NCI-H2171 (cell line): ENCODE data around the gene PRPF18.
"Not testable (repeated sequence)": the region's sequence is repeated elsewhere in the genome, so short reads cannot be mapped to it uniquely, and the experiment has no call there.

Experiments
- DNase-seq: peaks from one replicate; lab custom pipeline; 2025; lab: John Stamatoyannopoulos, UW

Gene PRPF18, protein sequence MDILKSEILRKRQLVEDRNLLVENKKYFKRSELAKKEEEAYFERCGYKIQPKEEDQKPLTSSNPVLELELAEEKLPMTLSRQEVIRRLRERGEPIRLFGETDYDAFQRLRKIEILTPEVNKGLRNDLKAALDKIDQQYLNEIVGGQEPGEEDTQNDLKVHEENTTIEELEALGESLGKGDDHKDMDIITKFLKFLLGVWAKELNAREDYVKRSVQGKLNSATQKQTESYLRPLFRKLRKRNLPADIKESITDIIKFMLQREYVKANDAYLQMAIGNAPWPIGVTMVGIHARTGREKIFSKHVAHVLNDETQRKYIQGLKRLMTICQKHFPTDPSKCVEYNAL

DNA sequence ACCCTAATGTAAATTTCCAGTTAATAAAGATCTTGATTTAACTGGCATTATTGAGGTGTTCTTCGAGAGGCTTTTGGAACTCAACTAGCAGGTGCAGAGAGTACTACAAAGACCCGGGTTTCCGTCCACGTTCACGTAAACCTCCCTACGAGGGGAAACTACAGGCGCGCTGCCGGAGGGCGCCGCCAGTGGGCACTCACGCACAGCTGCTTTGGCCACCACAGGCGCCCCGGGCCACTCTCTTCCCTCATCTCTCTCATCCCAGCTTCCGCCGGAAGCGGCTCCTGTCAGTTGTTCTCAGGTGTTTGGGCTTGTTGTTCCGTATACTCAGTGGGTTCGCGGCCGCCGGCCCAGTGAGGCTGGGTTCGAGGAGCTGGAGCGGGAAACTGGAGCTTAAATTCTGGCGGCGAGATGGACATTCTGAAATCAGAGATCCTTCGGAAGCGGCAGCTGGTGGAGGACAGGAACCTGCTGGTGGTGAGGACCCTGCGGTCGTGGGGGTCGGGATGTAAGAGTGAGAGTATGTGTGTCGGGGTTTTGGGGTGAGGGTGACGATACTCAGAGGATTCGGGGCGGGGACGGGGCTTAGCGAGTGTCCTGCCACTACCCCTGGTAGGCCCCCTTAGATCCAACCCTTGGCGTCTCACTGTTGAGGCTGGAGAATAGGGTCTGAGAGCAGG is at the start of gene PRPF18:
Gene PRPF18 (plus strand): TSS at position 290 of the 680 bp plus-strand sequence. CDS start 122 bp downstream, at position 412.
- DNase-seq: peak; percentile 77

DNA sequence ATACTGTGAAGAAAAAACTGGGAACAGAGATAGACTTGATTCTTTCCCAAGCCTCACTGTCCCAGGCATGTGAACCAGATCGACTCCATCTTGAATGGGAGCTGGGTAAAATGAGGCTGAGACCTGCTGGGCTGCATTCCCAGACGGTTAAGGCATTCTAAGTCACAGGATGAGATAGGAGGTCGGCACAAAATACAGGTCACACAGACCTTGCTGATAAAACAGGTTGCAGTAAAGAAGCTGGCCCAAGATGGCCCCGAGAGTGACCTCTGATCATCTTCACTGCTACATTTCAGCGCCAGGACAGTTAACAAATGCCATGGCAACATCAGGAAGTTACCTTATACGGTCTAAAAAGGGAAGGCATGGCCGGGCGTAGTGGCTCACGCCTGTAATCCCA is 48.8 kb upstream of the PRPF18 start:
- not testable (repeated sequence) for DNase-seq

DNA sequence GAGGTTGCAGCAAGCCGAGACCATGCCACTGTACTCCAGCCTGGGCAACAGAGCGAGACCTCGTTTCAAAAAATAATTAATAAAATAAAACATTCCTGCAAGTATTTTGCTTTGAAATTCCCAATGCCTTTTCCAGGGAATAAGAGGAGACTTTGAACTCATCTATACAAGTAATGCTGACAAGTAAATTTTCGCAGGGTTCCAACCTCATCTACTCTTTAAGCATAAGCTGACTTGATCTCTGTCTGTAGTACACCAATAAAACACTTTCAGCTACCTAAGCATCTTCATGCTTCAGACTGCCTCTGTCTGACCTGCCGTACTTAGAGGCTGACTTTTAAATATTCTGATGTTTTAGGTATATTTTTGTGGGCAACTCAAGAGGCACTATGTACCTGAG is 44.2 kb upstream of the PRPF18 start:
- DNase-seq: no peak

DNA sequence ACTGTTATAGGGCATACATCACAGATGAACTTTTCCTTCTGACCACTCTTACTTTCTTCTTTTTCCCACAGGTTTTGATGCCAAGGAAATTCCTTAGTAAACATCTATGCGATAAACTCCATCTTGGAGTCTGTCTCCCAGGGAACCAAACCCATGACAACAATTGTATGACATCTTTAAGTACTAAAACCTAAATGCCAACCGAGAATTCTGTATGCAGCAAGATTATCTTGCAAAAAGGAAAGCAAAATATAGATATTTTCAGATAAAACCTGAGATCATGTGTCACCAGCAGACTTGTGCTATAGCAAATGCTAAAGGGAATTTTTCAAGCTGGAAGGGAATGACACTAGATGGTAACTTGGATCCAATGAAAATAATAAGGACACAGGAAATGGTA is 36.0 kb upstream of the PRPF18 start:
- DNase-seq: no peak

DNA sequence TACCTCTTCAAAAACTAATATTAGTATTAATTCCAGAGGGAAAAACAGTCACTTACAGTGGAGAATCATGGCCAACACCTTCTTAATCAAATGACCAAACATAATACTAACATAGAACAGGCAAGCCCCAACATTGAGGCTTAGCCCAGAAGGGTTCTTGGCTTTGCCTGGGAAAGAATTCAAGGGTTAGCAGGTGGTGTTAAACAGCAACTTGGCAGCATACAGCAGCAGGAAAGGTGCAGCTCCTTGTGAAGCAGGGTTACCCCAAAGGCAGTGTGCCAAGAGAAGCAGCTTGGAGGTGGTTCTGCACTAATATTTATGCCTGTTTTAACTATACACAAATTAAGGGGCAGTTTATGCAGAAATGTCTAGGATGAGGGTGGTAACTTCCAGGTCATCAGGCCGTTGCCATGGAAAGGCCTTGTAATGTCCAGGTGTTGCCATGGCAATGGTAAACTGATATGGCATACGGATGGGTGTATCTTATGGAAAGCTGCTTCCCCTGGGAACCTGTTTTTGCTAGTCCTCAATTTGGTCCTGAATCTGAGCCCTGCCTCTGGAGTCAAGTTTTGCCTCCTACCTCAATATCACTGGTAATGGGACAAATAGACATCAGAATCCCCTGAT is 30.8 kb upstream of the PRPF18 start:
- peak; percentile 52 for DNase-seq

DNA sequence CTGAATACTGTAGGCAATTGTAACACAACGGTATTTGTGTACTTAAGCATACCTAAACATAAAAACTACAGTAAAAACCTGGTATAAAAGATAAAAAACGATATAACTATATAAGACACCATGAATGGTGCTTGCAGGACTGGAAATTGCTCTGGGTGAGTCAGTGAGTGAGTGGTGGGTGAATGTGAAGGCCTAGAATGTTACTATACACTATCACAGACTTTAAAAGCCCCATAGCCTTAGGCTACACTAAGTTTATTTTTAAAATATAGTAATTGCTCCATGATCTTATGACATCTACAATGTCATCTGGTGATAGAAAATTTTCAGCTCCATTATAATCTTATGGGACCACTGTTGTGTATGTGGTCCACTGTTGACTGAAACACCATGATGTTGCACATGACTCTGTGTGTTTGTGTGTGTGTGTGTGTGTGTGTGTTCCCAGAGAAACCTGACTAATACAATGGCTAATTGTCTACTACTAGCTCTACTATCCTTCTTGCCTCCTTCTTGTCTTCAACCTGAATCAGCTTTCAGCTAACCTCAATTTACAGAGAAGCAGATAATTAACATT is 27.6 kb upstream of the PRPF18 start:
- no peak for DNase-seq

DNA sequence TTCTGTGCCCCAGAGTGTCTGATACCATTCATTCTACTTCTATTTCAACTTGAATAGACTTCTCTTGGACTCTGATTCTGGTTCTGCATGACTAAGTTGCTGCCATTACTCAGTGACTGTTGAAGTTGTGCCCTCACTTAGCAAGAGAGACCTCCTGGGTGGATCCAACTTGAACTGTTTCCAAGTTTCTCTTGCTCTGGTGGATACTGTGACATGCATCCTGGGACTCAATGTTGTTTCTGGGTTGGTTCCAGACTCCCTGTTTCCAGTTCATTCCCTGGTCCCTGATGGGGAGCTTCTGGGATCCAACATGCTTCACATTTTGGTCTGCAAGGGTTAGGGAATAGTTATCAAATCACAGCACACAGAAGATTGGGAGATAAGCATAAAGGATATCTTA is 26.2 kb upstream of the PRPF18 start:
- no peak for DNase-seq

DNA sequence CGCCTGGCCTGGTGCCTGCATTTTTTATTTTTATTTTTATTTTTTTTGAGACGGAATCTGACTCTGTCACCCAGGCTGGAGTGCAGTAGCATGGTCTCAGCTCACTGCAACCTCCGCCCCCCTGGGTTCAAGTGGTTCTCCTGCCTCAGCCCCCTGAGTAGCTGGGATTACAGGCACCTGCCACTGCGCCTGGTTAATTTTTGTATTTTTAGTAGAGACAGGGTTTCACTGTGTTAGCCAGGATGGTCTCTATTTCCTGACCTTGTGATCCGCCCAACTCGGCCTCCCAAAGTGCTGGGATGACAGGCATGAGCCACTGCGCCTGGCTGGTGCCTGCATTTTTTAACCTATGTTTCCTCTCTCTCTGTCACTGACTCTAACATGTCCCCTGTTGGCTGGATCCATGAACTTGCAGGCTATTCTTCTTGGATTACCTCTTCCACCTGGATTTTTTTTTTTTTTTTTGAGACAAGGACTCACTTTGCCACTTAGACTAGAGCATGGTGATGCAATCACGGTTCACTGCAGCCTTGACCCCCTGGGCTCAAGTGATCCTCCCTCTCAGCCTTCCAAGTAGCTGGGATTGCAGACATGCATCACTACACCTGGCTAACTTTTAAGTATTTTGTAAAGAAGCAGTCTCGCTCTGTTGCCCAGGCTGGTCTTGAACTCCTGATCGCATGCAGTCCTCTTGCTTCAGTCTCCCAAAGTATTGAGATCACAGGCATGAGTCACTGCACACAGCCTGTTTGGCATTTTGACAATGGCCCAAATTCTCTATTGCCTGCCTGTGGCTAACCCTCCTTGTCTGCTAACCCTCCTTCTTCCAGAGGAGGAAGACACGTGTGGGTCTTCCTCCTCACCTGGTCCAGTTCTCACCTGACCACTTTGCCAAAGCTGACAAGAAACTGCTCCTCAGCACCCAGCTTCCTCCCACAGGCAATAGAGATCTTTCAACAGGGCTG is 23.0 kb upstream of the PRPF18 start:
- DNase-seq: no peak

DNA sequence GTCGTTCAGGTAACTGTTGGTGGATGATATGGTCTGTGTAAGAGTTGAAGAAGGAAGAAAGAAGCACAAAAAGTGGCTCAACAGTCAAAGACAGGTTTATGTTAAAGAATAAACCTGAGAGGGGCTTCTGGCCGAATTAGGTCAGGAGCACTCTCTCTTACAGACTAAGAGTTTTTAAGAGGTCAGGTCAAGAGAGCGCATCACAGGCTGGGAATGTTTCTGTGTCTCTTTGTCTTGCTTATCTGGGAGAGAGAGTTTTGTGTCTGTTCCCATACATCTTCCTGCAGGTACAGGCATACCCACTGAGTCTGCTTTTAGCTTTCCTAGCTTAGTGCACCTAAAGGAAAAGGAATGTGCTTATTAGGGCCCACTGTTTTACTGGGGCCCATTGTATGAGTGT is 22.2 kb upstream of the PRPF18 start:
- DNase-seq: no peak

DNA sequence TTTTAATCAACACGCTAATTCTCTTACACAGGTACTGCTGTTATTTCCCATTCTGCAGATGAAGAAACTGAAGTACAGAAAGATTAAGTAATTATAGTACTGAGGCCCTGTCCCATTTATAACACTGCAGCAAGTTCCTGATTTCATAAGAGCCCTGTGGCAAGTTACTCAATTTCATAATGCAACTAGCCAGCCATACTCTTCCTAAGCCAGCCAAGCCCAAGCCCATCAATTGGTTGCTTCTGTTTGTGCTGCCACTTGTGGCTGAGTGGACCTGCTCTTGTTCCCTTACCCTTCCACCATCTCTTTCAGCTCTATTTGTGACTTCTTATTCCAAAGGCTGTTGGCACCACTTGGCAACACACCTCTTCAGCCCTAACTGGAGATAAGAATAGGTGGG is 19.7 kb upstream of the PRPF18 start:
- DNase-seq: no peak

DNA sequence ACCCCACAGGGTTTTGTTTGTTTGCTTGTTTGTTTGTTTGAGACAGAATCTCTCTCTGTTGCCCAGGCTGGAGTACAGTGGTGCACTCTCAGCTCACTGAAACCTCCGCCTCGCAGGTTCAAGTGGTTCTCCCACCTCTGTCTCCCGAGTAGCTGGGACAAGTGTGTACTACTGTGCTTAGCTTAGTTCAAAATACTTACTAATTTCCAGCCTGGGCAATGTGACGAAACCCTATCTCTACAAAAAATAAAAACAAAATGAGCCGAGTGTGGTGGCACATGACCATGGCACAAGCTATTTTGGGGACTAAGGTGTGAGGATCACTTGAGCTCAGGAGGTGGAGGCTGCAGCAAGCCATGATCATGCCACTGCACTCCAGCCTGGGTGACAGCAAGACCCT is 15.2 kb upstream of the PRPF18 start:
- DNase-seq: no peak

DNA sequence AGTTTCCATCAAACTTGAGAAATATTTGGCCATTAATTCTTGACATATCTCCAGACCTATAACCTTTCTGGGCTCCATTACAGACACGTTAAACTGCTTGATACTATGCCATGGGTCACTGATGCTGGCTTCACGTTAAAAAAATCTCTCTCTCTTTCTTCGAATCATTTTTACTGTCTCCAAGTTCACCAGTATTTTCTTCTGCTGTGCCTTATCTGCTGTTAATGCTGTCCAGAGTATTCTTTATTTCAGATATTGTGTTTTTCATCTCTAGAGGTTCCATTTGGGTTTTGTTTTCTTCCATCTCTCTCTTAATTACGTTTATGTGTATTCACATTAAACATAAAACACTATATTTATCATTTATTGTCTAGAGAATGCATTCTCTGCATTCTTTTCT is 12.8 kb upstream of the PRPF18 start:
- DNase-seq: no peak

DNA sequence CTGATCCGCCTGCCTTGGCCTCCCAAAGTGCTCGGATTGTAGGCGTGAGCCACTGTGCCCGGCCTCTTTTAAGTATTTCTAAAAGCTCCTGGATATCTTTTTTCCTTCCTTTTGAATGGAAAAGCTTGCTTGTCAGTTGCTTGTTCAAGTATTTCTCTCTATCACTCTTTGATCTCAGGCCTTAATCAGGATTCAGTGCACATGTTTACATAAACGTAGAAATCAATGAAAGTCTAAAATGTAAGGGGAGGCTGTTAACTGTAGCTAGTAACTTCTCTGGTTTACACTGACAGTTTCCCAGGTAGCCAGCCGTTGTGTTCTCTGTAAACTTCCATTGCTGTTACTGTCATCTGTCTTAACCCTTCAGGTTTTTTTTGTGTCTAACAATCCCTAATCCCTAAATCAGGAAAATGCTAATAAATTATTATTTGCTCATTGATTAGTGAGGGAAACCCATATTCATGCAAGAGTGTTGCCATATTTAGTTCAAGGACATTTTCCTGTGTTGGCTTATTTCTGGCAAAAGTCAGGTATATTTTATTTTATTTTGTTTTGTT is 1.5 kb upstream of the PRPF18 start:
- no peak for DNase-seq

DNA sequence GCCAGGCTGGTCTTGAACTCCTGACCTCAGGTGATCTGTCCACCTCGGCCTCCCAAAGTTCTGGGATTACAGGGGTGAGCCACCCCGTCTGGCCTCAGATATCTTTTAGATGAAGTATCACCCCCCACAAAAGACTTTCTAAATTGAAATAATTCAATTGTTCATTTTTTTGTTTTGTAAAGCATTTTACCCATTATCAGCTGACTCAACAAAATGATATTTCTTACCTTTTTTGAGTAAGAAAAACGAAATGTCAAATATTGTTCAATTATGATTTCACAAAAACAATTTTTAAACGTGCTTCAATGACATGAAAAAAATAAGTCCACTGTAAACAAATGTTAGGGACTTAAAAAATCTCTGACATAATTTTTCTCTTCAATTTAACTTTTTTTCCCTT is 822 bp upstream of the PRPF18 start:
- no peak for DNase-seq

DNA sequence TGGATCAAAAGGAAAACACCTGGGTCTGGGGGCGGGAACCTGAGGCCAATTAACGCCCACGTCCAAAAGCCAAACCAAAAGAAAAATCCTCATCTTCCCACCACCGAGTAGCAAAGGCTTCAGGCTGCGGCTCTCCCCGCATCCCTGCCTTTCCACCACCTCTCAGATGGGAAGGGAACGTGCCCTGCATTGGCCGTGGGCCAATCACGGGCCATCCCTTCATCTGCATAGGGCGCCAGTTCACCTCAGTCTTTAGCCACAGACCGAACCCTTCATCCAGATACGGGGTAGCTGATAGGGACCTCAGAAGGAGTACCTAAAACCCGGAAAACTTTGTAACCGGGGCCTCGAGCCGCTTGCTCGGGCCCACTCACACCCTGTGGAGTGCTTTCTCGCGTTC is 626 bp downstream of the PRPF18 start:
- DNase-seq: no peak

DNA sequence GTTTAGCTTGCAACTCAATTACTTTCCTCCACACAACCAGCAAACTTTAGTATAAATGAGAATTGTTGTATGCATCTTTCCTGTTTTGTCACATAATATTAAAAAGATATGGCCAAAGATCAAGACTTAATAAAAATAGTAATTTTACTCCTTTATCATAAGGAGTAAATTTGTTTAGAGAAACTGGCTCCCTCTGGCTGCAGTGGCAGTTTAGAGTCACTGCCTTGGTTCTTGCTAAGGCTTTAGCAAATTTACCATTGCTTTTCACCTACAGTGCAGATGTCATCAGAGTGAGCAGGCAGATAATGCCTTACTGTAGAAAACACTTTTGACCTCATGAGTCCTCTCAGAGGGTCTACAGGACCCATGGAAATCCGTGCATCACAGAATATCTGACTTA is 2.6 kb downstream of the PRPF18 start:
- no peak for DNase-seq

DNA sequence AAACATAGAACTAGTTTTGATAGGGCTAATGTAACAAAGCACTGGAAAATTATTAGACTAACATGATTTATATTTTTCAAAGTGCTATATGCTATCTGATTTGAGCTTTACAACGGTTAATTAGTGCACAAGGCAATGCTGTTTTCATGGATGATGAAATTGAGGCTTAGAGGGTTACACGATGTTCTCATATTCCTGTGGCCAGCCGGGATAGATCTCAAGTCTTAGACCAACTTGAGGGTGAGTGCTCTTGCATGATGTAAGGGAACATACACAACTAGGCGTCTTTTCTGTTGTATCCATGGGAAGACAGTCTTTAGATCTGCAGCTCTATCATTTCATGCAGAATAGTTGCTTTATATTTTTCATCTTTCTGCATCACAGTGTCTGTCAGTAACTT is 4.1 kb downstream of the PRPF18 start:
- DNase-seq: no peak

DNA sequence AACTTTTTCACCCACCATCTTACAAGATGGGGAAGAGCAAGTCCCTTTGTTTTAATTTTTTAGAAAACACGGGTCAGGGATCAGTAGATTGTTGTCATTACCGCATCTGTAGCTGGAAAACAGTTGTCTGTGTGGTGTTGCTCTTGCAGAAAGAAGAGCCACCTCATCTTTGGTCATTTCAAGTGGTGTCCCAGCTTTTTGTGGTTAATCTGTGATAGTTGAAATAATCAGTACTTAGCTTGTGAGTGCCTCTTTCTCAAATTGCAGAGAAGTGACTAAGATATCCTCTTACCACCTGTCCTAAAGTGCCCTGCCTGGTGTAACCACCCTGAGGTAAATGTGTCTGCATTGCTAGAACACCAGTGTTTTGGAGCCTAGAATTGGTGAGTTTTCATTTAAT is 5.5 kb downstream of the PRPF18 start:
- DNase-seq: no peak

DNA sequence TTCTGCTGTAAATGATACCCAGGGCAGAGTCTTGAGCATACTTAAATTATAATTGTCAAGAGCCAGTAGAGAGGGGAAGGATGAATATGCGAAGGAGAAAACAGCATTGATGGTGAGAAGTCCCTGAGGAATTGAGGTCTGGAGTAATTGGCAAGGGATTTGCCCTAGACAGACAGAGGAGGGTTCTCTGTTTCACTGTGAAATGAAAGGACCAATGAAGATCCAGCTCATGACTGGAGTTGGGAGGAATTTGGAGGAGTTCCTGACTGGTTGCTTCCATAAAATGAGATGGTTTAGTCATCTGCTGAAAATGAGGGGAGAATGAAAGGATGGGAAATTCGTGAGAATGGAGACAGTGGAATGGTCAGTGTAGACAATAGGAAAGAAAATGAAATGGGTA is 6.8 kb downstream of the PRPF18 start:
- no peak for DNase-seq

DNA sequence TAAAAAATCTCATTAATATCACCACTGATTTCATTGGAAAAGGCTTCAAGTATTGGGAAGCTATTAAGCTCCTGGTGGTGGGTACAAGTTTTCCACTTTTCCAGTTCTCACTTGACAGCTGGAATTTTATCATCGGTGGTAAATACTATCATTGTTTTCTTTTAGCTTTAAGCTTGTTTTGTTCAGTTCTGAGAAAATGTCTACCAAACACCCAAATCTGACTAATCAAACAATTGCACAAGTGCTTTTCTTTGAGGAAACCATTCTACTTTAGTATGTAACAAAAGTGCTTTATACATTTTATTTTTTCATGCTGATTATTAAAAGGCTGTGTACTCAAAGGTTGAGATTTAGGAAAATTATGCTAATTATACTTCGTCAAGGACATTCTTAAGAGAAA is 7.9 kb downstream of the PRPF18 start:
- no peak for DNase-seq

DNA sequence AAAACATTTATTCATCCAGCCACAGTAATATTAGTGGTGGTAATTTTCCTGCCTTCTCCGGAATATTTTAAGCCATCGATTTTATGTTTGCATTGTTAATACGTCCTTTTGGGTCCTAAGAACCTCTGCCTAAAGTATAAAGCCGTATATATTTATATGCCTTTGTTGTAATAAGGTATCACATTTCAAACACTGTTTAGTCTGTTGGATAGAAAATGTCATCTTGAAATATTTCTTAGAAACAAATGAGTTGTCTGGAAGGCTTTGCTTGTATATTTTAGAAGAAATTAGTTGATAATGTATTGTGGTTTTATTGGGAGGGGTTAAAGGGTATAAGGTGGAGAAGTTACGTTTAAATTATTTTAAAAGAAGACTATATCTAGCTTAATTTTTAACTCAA is 11.1 kb downstream of the PRPF18 start:
- no peak for DNase-seq
